Testis (tissue), 2 donors: ENCODE measurements around the gene PRKCZ.

Experiments
- CTCF ChIP-seq, 3 experiments: fragments of 450-650 bp in 2 of 3; fragments of 200-600 bp in 1 of 3; sonication (generic) in 1 of 3; IDR thresholded peaks; one replicate each; pipeline ENCODE4 v1.5.1; 2016 to 2019; ENCODE audit warnings: antibody characterized with exemption in 3 of 3, mild to moderate bottlenecking in 2 of 3, moderate library complexity in 1 of 3
- POLR2A ChIP-seq: fragments of 450-650 bp; IDR thresholded peaks from one replicate; pipeline ENCODE4 v1.6.1; 2017; ENCODE audit warnings: antibody characterized with exemption, mild to moderate bottlenecking, moderate library complexity

- no peak for TF ChIP-seq CTCF (IDR thresholded peaks at IDR 0.05)
- no peak for TF ChIP-seq POLR2A
Observed at GRCh38 chr1:2082064-2082463, 31.9 kb downstream of the PRKCZ start.
